WTC11 (cell line): ENCODE data around the gene SBF1. TPM values are rescaled to one million over a fixed set of nuclear protein-coding genes. Genes with fewer than 3 reads are reported as not detected.

ENCODE experiments used
- ATAC-seq: fragments of 200-7000 bp; cut with Tn5 transposase; 2 replicates; pipeline ENCODE4 v1.10.0; 2021; ENCODE audit warnings: mild to moderate bottlenecking, moderate library complexity
- CTCF ChIA-PET: fragments of 300-600 bp; sonication (Branson Sonifier 250); formaldehyde crosslinking; loops from one replicate; lab custom pipeline; 2021; ENCODE audit warnings: antibody characterized with exemption; lab: Charles Lee
- POLR2A ChIA-PET: fragments of 350-600 bp; sonication (Branson Sonifier 250); formaldehyde crosslinking; loops from one replicate; lab custom pipeline; 2021; ENCODE audit warnings: antibody characterized with exemption; lab: Charles Lee
- DNase-seq: peaks from one replicate; pipeline ENCODE4 v3.0.0; 2021; ENCODE audit warnings: low spot score
- H3K27ac Mint-ChIP-seq: 2 replicates; pipeline ENCODE4 v1.8.0; 2021; ENCODE audit warnings: mixed read lengths
- H3K27me3 Mint-ChIP-seq: 2 replicates; pipeline ENCODE4 v1.8.0; 2021; ENCODE audit warnings: low read depth, mild to moderate bottlenecking, moderate library complexity, mixed read lengths
- H3K36me3 Mint-ChIP-seq: 2 replicates; pipeline ENCODE4 v1.8.0; 2021; ENCODE audit warnings: mixed read lengths
- H3K4me1 Mint-ChIP-seq: 2 replicates; pipeline ENCODE4 v1.8.0; 2022; ENCODE audit warnings: mixed read lengths
- H3K4me3 Mint-ChIP-seq: 2 replicates; pipeline ENCODE4 v1.8.0; 2021; ENCODE audit warnings: mild to moderate bottlenecking, moderate library complexity, mixed read lengths
- H3K9me3 Mint-ChIP-seq: 2 replicates; pipeline ENCODE4 v1.8.0; 2021; ENCODE audit warnings: mixed read lengths
- ATF3 ChIP-seq: sonication (generic); formaldehyde crosslinking; conservative IDR thresholded peaks from 2 replicates; pipeline ENCODE4 v1.8.1; 2022; ENCODE audit warnings: mild to moderate bottlenecking, missing genetic modification reagents
- ELF4 ChIP-seq: sonication (generic); formaldehyde crosslinking; IDR thresholded peaks from 2 replicates; pipeline ENCODE4 v1.8.1; 2022; ENCODE audit warnings: low read depth, mild to moderate bottlenecking, moderate library complexity, missing genetic modification reagents
- HMGA2 ChIP-seq: fragments of 250-450 bp; sonication (Bioruptor Pico); IDR thresholded peaks from 2 replicates; pipeline ENCODE4 v1.4.0; 2021; ENCODE audit warnings: mild to moderate bottlenecking, moderate library complexity
- KAT7 ChIP-seq: sonication (generic); formaldehyde crosslinking; IDR thresholded peaks from 2 replicates; pipeline ENCODE4 v1.8.1; 2023; ENCODE audit warnings: missing genetic modification reagents, mild to moderate bottlenecking, borderline replicate concordance
- NFE2L1 ChIP-seq: sonication (generic); formaldehyde crosslinking; IDR thresholded peaks from 2 replicates; pipeline ENCODE4 v1.8.1; 2023; ENCODE audit warnings: missing genetic modification reagents
- NR2C2 ChIP-seq: sonication (generic); formaldehyde crosslinking; IDR thresholded peaks from 2 replicates; pipeline ENCODE4 v1.8.0; 2022; ENCODE audit warnings: mild to moderate bottlenecking, missing genetic modification reagents
- RELA ChIP-seq: sonication (generic); formaldehyde crosslinking; IDR thresholded peaks from 2 replicates; pipeline ENCODE4 v1.8.1; 2022; ENCODE audit warnings: missing genetic modification reagents, mild to moderate bottlenecking, borderline replicate concordance
- TP53 ChIP-seq: sonication (generic); formaldehyde crosslinking; IDR thresholded peaks from 2 replicates; pipeline ENCODE4 v1.8.1; 2023; ENCODE audit warnings: mild to moderate bottlenecking, missing genetic modification reagents
- USF1 ChIP-seq: sonication (generic); formaldehyde crosslinking; IDR thresholded peaks from 2 replicates; pipeline ENCODE4 v1.8.0; 2022; ENCODE audit warnings: mild to moderate bottlenecking, missing genetic modification reagents
- ZNF232 ChIP-seq: sonication (generic); formaldehyde crosslinking; IDR thresholded peaks from 2 replicates; pipeline ENCODE4 v1.8.0; 2022; ENCODE audit warnings: mild to moderate bottlenecking, missing genetic modification reagents
- ZNF396 ChIP-seq: fragments of 250-450 bp; sonication (Bioruptor Pico); IDR thresholded peaks from 2 replicates; pipeline ENCODE4 v1.8.0; 2021; ENCODE audit warnings: mild to moderate bottlenecking, moderate library complexity, borderline replicate concordance
- ZNF425 ChIP-seq: fragments of 250-450 bp; sonication (Bioruptor Pico); conservative IDR thresholded peaks from 2 replicates; pipeline ENCODE4 v1.9.0; 2021; ENCODE audit warnings: mild to moderate bottlenecking
- total RNA-seq: library from RNA; stranded (reverse); gene quantifications from 3 replicates; pipeline ENCODE4 v1.2.3, GENCODE V29; 2021
- TF ChIP-seq, protein P1 (sequence below): sonication (generic); formaldehyde crosslinking; IDR thresholded peaks from 2 replicates; pipeline ENCODE4 v1.8.1; 2023; ENCODE audit warnings: mild to moderate bottlenecking, missing genetic modification reagents, borderline replicate concordance
- TF ChIP-seq, protein P2 (sequence below): fragments of 250-450 bp; sonication (Bioruptor Pico); IDR thresholded peaks from 2 replicates; pipeline ENCODE4 v1.9.0; 2021; ENCODE audit warnings: mild to moderate bottlenecking
- TF ChIP-seq, protein P3 (sequence below): sonication (generic); formaldehyde crosslinking; IDR thresholded peaks from 2 replicates; pipeline ENCODE4 v1.8.0; 2023; ENCODE audit warnings: missing genetic modification reagents, mild to moderate bottlenecking, borderline replicate concordance
- TF ChIP-seq, protein P4 (sequence below): sonication (generic); formaldehyde crosslinking; IDR thresholded peaks from 2 replicates; pipeline ENCODE4 v1.8.0; 2022; ENCODE audit warnings: mild to moderate bottlenecking, missing genetic modification reagents
- TF ChIP-seq, protein P5 (sequence below): sonication (generic); formaldehyde crosslinking; IDR thresholded peaks from 2 replicates; pipeline ENCODE4 v1.8.0; 2022; ENCODE audit warnings: missing genetic modification reagents

The SBF1 gene
- total RNA-seq, 1 experiment from 2014 or later, result 108 TPM

DNA sequence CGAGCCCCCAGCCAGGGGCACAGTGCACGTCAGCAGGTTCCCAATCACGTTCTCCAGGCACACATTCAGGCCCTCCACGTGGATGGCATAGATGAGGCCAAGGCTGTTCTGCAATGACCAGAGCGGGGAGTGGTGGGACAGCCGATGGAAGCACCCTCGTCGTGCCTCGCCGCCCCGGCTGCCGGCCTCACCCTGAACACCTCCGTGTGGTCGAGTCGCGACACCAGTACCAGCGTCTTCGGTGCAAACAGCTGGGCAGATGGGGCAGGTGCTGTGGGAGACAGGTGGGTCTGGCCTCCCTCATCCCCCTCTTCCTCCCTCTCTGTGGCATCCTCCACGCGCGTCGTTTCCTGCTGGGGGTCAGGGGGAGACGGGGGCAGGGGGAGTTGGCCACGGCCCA lies 7.5 kb downstream of the SBF1 start:
- ChIA-PET POLR2A (no interaction called here), CTCF (interaction anchor here (0.5 to 0.6 kb wide), 2 partner anchors 32 to 175 kb away, joined by 4 read pairs; no protein-coding TSS in a partner anchor)
- H3K36me3 Mint-ChIP-seq, result peaks cover 22% of the 10 kb centered on the region
- no peak for TF ChIP-seq ZNF396 (CRISPR knock-in tag)
- TF ChIP-seq, protein P1, sequence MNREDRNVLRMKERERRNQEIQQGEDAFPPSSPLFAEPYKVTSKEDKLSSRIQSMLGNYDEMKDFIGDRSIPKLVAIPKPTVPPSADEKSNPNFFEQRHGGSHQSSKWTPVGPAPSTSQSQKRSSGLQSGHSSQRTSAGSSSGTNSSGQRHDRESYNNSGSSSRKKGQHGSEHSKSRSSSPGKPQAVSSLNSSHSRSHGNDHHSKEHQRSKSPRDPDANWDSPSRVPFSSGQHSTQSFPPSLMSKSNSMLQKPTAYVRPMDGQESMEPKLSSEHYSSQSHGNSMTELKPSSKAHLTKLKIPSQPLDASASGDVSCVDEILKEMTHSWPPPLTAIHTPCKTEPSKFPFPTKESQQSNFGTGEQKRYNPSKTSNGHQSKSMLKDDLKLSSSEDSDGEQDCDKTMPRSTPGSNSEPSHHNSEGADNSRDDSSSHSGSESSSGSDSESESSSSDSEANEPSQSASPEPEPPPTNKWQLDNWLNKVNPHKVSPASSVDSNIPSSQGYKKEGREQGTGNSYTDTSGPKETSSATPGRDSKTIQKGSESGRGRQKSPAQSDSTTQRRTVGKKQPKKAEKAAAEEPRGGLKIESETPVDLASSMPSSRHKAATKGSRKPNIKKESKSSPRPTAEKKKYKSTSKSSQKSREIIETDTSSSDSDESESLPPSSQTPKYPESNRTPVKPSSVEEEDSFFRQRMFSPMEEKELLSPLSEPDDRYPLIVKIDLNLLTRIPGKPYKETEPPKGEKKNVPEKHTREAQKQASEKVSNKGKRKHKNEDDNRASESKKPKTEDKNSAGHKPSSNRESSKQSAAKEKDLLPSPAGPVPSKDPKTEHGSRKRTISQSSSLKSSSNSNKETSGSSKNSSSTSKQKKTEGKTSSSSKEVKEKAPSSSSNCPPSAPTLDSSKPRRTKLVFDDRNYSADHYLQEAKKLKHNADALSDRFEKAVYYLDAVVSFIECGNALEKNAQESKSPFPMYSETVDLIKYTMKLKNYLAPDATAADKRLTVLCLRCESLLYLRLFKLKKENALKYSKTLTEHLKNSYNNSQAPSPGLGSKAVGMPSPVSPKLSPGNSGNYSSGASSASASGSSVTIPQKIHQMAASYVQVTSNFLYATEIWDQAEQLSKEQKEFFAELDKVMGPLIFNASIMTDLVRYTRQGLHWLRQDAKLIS (CRISPR knock-in tag), result no peak
- TF ChIP-seq, protein P2, sequence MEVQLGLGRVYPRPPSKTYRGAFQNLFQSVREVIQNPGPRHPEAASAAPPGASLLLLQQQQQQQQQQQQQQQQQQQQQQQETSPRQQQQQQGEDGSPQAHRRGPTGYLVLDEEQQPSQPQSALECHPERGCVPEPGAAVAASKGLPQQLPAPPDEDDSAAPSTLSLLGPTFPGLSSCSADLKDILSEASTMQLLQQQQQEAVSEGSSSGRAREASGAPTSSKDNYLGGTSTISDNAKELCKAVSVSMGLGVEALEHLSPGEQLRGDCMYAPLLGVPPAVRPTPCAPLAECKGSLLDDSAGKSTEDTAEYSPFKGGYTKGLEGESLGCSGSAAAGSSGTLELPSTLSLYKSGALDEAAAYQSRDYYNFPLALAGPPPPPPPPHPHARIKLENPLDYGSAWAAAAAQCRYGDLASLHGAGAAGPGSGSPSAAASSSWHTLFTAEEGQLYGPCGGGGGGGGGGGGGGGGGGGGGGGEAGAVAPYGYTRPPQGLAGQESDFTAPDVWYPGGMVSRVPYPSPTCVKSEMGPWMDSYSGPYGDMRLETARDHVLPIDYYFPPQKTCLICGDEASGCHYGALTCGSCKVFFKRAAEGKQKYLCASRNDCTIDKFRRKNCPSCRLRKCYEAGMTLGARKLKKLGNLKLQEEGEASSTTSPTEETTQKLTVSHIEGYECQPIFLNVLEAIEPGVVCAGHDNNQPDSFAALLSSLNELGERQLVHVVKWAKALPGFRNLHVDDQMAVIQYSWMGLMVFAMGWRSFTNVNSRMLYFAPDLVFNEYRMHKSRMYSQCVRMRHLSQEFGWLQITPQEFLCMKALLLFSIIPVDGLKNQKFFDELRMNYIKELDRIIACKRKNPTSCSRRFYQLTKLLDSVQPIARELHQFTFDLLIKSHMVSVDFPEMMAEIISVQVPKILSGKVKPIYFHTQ (CRISPR knock-in tag), result no peak
- no peak for TF ChIP-seq ZNF232 (CRISPR knock-in tag)
- no peak for TF ChIP-seq TP53
- TF ChIP-seq RELA (CRISPR knock-in tag), result no peak
- TF ChIP-seq, protein P3, sequence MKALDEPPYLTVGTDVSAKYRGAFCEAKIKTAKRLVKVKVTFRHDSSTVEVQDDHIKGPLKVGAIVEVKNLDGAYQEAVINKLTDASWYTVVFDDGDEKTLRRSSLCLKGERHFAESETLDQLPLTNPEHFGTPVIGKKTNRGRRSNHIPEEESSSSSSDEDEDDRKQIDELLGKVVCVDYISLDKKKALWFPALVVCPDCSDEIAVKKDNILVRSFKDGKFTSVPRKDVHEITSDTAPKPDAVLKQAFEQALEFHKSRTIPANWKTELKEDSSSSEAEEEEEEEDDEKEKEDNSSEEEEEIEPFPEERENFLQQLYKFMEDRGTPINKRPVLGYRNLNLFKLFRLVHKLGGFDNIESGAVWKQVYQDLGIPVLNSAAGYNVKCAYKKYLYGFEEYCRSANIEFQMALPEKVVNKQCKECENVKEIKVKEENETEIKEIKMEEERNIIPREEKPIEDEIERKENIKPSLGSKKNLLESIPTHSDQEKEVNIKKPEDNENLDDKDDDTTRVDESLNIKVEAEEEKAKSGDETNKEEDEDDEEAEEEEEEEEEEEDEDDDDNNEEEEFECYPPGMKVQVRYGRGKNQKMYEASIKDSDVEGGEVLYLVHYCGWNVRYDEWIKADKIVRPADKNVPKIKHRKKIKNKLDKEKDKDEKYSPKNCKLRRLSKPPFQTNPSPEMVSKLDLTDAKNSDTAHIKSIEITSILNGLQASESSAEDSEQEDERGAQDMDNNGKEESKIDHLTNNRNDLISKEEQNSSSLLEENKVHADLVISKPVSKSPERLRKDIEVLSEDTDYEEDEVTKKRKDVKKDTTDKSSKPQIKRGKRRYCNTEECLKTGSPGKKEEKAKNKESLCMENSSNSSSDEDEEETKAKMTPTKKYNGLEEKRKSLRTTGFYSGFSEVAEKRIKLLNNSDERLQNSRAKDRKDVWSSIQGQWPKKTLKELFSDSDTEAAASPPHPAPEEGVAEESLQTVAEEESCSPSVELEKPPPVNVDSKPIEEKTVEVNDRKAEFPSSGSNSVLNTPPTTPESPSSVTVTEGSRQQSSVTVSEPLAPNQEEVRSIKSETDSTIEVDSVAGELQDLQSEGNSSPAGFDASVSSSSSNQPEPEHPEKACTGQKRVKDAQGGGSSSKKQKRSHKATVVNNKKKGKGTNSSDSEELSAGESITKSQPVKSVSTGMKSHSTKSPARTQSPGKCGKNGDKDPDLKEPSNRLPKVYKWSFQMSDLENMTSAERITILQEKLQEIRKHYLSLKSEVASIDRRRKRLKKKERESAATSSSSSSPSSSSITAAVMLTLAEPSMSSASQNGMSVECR (CRISPR knock-in tag), result no peak
- TF ChIP-seq, protein P4, sequence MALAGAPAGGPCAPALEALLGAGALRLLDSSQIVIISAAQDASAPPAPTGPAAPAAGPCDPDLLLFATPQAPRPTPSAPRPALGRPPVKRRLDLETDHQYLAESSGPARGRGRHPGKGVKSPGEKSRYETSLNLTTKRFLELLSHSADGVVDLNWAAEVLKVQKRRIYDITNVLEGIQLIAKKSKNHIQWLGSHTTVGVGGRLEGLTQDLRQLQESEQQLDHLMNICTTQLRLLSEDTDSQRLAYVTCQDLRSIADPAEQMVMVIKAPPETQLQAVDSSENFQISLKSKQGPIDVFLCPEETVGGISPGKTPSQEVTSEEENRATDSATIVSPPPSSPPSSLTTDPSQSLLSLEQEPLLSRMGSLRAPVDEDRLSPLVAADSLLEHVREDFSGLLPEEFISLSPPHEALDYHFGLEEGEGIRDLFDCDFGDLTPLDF (CRISPR knock-in tag), result no peak
- no peak for TF ChIP-seq HMGA2 (CRISPR knock-in tag)
- TF ChIP-seq ELF4 (CRISPR knock-in tag), result no peak
- no peak for TF ChIP-seq ZNF425 (CRISPR knock-in tag)
- TF ChIP-seq KAT7 (CRISPR knock-in tag), result no peak
- TF ChIP-seq, protein P5, sequence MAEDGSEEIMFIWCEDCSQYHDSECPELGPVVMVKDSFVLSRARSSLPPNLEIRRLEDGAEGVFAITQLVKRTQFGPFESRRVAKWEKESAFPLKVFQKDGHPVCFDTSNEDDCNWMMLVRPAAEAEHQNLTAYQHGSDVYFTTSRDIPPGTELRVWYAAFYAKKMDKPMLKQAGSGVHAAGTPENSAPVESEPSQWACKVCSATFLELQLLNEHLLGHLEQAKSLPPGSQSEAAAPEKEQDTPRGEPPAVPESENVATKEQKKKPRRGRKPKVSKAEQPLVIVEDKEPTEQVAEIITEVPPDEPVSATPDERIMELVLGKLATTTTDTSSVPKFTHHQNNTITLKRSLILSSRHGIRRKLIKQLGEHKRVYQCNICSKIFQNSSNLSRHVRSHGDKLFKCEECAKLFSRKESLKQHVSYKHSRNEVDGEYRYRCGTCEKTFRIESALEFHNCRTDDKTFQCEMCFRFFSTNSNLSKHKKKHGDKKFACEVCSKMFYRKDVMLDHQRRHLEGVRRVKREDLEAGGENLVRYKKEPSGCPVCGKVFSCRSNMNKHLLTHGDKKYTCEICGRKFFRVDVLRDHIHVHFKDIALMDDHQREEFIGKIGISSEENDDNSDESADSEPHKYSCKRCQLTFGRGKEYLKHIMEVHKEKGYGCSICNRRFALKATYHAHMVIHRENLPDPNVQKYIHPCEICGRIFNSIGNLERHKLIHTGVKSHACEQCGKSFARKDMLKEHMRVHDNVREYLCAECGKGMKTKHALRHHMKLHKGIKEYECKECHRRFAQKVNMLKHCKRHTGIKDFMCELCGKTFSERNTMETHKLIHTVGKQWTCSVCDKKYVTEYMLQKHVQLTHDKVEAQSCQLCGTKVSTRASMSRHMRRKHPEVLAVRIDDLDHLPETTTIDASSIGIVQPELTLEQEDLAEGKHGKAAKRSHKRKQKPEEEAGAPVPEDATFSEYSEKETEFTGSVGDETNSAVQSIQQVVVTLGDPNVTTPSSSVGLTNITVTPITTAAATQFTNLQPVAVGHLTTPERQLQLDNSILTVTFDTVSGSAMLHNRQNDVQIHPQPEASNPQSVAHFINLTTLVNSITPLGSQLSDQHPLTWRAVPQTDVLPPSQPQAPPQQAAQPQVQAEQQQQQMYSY (CRISPR knock-in tag), result no peak
- TF ChIP-seq USF1 (CRISPR knock-in tag), result no peak
- TF ChIP-seq NR2C2, result no peak
- TF ChIP-seq ATF3 (CRISPR knock-in tag), result no peak
- TF ChIP-seq NFE2L1 (CRISPR knock-in tag), result no peak

More for the DNA sequence above, 7.5 kb downstream of the SBF1 start:
- H3K9me3 Mint-ChIP-seq, result no peaks in the 10 kb centered on the region
- DNase-seq, result no peak
- ATAC-seq, result no peak
- H3K4me3 Mint-ChIP-seq, result no peak overlapping the region
- H3K27ac Mint-ChIP-seq, result no peak overlapping the region
- no peaks in the 10 kb centered on the region; the same call in 1 of the 2 replicates for H3K27me3 Mint-ChIP-seq
- peaks cover 11% of the 10 kb centered on the region for H3K4me1 Mint-ChIP-seq
